DND-41 (cell line): ENCODE measurements around the gene PDZD4.

Source experiments
- CTCF ChIP-seq: IDR thresholded peaks from 2 replicates; pipeline ENCODE4 v1.5.1; 2012; ENCODE audit warnings: borderline replicate concordance, low read length, moderate library complexity, mild to moderate bottlenecking; ENCODE audit not compliant: poor library complexity, severe bottlenecking; ENCODE audit errors: extremely low read depth
- EZH2 ChIP-seq: IDR thresholded peaks from 3 replicates; pipeline ENCODE4 v1.6.1; 2012; ENCODE audit warnings: borderline replicate concordance, low read depth, mild to moderate bottlenecking, moderate library complexity, low read length, inconsistent platforms; ENCODE audit not compliant: severe bottlenecking

DNA sequence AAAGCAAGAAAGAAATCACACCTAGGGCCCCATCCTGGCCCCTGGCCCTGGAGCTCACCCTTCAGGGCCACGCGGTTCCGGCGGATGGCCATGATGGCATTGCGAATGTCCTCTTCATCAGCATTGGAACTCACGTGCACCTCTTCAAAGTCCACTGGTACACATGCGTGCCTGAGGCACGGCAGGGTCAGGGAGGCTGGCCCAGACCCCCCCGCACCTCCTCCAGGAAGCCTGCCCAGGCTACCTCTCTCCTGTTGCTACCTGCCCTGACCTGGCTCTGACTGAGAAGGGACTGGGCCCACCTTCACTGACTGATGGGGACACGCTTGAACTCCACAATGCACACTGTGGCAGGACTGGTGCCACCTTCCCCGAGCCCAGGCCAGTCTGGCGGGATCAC lies 40.7 kb downstream of the PDZD4 start:
- TF ChIP-seq CTCF (no peak), EZH2 (no peak)
